GM19328 (cell line): ENCODE data around the gene ZNF718.
"Not testable (repeated sequence)": the region's sequence is repeated elsewhere in the genome, so short reads cannot be mapped to it uniquely, and the experiment has no call there.

Experiments used
- ATAC-seq: cut with Tn5 transposase; IDR thresholded peaks from one replicate; pipeline ENCODE4 v1.9.1; 2021; ENCODE audit warnings: mild to moderate bottlenecking, moderate library complexity; ENCODE audit not compliant: unreplicated experiment

The ZNF718 gene

DNA sequence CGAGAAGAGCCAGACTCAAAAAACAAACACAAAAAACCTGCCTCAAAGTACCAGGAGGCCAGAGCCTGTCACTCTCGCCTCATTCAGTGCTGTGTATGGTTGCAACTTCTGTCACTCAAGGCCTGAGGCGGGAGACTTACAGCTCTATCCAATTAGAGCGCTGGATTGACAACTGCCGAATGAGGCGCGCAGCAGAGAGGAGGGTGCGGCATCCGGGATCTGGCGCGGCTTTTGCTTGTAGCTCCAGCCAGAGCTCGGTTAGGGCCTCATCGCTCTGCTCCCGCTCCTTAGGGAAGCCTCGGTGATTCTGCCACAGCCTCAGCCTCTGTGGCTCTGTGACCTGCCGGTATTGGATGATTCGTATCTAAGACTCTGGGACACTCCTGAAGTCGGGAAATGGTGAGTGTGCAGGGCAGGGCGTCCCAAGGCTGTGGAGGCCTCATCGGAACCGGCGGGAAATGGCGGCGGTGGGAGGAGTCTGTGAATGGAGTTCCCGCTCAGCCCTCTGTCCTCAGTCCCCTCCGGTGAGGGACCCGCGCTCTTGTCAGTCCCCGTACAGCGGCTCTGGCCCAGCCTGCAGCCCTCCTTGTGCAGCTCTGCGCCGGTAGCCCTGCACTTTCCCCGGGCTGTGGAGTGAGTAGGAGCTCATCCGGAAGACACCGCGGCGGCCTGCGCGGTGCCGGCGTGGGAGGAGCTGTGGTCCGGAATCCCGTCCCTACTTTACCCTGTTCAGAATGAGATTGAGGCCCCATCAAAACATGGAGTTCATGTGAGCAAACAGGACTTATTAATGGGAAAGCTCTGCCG lies at the start of gene ZNF718:
ZNF718 (plus strand) TSS at position 227 of the 807 bp plus-strand sequence; CDS start at position 397, 170 bp downstream.
- ATAC-seq, result peak; percentile 99

DNA sequence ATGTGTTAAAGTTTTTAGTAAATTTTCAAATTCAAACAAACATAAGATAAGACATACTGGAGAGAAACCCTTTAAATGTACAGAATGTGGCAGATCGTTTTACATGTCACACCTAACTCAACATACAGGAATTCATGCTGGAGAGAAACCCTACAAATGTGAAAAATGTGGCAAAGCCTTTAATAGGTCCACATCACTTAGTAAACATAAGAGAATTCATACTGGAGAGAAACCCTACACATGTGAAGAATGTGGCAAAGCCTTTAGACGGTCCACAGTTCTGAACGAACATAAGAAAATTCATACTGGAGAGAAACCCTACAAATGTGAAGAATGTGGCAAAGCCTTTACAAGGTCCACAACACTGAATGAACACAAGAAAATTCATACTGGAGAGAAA lies 38.4 kb upstream of the ZNF718 start:
- no peak for ATAC-seq

DNA sequence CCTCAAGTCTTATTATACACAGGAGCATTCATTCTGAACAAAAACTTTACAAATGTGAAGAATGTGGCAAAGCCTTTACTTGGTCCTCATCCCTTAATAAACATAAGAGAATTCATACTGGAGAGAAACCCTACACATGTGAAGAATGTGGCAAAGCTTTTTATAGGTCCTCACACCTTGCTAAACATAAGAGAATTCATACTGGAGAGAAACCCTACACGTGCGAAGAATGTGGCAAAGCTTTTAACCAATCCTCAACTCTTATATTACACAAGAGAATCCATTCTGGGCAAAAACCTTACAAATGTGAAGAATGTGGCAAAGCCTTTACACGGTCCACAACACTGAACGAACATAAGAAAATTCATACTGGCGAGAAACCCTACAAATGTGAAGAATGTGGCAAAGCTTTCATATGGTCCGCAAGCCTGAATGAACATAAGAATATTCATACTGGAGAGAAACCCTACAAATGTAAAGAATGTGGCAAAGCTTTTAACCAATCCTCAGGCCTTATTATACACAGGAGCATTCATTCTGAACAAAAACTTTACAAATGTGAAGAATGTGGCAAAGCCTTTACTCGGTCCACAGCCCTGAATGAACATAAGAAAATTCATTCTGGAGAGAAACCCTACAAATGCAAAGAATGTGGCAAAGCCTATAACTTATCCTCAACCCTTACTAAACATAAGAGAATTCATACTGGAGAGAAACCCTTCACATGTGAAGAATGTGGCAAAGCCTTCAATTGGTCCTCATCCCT lies 37.6 kb upstream of the ZNF718 start:
- not testable (repeated sequence) for ATAC-seq

DNA sequence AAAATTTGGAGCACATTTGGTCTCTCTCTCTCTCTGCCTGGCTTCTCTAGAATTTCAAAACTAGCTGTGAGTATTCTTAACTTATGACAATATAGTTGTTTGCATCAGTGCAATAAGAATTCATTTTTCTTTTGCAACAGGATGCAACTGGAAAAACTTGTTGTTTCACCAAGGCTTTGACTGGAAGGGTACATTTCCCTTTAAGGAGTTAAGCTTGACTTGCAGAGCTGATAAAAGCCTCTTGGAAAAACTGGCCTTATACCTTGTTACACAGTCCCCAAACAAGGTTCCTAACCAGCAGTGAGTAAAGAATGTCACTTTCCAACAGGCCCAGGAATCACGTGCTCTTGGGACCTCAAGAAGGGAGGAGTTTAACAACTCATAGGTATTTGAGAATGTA lies 25.9 kb upstream of the ZNF718 start:
- ATAC-seq, result no peak

DNA sequence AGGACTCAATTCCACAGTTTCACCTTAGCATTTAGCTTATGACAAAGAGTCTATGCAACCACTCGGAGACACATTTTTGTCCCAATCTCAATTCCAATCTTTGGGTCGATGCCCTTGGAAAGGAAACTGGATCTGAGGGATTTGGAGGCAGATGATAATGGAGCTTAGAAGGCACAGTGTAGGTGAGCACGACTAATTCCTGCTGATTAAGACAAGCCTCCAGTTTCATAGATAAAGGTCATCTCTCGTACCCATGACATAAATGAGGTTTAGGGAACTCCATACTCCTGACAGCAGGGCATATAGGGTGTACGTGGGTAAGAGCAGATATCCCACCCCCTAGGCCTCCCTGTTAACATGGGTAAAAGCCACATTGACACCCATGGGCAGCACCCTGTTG lies 24.4 kb upstream of the ZNF718 start:
- no peak for ATAC-seq

DNA sequence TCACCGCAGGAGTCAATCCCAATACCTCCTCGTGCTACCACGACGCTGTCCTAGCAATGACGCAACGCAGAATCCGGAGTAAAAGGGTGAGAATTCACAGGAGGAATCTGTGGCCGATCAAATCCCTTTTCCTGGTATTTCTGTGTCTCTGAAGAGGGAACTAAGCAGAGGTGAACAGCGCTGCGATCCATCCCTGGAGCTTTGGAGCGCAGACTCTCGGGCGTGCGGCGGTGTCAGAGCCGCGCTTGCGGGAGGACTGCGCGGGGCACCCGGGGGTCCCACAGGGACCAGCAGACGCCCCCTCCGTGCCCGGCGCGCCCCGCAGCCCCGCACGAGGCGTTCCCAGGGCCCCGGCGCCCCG lies 17.2 kb upstream of the ZNF718 start:
- no peak for ATAC-seq

DNA sequence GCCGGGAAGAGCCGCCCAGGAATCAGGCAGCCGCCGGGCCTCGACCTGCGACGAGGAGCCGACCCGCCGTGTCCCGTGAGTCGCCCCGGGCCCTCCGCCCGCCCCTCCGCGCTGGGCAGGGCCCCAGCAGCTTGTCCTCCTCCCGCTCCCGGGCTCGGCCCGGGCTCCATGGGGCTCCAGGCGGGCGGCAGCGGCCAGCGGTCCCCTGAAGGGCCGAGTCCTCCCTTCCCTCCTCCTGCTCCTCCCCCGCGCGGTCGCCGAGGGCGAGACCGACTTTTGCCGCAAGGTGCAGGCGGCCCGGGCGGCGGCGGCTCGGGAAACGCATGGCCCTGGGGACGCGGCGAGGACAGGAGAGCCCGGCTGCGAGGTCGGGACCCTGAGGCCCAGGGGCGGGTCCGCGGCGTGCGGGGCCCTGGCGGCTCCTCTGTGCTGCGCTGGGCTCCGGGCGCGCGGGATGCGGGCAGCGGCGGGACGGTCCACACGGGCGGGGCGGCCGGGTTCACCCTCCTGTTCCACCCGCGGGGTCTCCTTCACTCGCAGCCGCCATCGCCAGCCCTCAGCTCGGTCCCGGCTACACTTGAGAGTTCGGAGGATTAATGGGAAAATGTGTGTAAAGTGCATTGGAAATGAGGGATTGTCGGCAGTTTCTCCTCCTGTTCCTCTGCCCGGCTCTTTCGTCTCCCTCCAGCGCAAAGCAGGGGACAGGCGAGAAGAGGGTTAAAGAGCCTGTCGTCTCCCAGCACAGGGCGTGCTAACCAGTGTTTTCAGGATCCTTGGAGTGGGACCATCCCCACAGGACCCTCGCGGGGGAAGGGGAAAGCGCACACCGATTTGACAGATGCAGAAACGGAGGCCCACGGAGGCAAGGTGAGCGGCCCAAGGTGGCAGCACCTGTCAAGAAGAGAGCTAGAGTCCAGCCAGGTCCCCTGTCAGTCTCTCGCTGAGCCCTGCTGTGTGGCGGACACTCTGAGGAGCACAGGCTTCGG lies 16.6 kb upstream of the ZNF718 start:
- no peak for ATAC-seq

DNA sequence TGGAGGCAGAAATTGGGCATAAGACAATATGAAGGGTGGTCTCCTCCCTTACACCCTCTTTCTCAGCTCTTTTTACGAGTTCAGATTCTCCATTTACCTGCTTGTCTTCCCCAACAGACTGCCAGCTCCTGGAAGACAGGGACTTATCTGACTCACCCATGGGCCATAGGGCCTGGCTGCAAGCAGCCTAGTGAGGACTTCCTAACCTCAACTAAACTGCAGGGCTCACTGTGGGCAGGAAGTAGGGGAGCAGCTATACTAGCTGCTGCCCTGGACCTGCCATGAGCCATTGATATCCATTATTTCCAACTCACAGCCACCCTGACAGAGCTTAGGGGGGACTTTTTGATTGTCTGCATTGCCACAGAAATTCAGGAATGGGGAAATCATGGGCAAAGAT lies 11.5 kb upstream of the ZNF718 start:
- no peak for ATAC-seq

DNA sequence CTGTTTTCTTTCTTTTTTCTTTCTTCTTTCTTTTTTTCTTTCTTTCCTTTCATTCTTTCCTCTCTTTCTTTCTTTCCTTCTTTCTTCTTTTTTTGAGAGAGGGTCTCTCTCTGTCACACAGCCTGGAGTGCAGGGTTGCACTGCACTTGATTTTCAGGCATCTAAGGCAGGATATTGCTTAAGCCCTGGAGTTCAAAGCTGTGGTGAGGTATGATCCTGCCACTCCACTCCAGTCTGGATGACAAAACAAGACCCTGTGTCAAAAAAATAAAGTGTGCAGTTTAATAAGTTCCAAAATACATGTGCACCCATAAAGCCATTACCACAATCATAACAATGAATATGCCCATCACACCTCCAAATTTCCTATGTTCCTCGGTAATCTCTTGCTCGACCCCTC lies 10.6 kb upstream of the ZNF718 start:
- ATAC-seq, result no peak

DNA sequence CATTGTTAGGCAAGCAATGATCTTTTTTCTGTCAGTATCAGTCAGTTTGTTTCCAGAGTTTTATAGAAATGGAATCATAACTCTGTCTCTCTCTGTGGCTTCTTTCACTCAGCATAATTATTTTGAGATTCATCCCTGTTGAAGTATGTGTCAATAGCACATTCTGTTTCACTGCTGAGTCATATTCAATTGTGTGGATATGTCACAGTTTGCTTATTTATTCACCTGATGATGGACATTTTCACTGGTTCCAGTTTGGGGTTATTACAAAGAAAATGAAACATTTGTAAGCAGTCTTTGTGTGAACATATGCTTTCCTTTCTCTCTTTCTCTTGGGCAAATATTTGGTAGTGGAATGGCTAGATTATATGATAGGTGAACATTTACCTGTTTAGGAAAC lies 10.2 kb upstream of the ZNF718 start:
- no peak for ATAC-seq

DNA sequence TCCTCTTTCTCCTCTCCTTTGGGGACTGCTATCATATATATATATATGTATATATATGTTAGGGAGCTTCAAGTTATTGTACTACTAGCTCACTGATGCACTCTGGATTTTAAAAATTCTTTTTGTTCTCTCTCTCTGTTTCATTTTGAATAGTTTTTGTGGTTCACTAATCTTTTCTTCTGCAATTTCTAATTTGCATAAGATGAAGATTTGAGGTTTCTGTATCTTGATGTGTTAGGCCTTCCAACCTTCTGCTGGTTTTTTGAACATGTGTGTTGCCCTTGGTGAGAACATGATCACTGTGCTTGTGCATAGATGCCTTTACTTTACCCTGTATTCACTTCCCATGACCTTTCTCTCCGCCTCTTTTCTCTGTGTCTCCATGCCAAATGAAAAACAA lies 7.8 kb upstream of the ZNF718 start:
- no peak for ATAC-seq

DNA sequence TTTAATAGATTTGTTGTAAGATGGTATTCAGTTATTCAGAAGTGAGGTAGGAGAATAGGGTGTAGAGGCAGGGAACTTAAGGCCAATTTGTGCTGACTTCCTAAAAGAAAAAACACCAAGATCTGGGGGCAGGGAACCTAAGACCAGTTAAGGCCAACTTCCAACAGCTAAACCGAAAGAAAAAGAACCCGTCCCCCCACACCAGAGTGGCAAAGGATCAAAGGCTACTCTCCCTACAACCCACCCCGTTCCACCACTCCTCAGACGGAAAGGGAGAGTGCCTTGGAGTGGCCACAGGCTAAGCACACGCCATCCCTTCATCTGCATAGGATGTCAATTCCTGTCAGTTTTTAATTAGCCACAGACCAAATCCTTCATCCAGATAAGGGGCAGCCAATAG lies 3.7 kb upstream of the ZNF718 start:
- no peak for ATAC-seq

DNA sequence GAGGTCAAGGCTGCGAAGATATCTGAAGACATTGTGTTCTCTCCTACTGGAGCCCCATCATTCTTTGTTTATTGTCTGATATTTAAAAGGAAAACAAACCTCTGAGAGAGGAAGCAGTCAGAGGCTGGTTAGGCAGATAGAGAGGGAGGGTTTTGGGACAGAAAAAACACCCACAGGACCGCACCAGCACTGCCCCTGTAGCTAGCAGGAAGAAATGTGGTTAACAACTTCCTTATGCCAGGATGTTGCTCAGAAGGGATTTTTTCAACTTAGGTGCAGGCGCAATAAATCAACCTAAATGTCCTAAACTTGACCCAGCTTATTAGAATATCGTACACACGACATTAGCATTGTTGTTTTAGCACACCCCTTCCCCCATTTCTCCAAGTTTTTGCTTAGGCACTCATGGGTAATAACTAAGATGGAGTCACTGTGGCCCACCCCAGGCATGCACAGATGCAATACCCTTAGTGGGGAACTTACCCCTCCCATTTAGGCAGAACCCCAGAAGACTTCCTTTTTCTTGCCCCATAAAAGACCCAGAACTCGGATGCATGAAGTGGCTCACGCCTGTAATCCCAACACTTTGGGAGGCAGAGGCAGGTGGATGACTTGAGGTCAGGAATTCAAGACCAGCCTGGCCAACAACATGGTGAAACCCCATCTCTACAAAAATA lies 2.8 kb upstream of the ZNF718 start:
- no peak for ATAC-seq

DNA sequence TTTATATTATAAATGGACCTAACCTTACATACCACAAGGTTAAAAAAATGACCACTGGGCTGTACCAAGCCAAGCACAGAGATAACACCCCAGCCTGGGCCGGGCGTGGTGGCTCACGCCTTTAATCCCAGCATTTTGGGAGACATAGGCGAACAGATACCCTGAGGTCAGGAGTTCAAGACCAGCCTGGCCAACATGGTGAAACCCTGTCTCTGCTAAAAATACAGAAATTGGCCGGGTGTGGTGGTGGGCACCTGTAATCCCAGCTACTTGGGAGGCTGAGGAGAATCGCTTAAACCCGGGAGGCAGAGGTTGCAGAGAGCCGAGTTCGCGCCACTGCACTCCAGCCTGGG lies 403 bp upstream of the ZNF718 start:
- not testable (repeated sequence) for ATAC-seq

DNA sequence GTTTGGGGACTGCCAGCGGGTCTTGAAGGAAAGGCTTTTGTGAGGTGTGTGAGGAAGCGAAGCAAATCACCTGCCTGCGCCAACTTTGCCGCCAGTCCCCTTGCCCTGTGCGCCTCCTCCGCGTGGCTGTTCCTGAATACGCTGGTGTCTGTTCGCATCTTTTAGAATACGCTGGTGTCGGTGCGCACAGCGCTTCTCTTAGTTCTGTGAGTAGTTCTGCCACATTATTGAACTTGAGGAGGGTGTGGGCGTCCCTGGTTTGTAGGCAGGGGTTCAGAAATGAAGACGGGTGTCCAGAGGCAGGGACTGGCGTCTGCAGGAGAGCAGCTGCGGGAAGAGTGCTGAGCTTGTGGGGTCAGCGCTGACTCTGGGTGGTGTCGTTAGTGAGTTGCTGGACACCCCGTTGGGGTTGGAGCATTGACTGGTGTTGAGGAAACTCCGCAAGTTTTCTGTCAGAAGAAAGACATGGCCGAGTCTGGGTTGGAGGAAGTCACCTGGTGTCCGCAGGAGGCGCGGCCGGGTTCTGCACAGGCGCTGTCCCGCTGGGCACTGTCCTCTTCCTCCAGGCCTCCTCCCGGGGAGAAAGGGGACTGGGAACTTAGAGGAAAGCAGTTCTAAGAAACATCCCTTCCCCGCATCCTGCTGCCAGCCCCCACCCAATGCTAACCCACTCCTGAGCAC lies 930 bp downstream of the ZNF718 start:
- ATAC-seq, result no peak

DNA sequence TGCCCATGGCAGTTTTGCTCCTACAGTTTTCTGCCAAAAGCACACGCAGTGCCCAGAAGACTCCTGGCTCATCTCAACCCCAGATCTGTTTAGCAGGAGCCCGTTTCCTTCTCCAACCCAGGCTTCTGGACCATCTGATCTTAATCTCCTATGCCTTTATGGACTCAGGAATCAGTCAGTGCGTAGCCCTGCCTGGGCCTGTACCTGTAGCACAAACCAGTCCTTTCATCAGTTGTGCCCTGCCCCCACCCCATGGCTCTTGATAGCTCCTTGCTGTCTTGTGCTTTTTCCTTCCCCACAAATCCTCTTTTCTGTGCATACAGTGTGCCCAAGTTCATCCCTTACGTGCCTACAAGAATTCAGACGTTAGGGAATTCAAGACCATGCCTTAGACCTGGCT lies 1.5 kb downstream of the ZNF718 start:
- ATAC-seq, result no peak

DNA sequence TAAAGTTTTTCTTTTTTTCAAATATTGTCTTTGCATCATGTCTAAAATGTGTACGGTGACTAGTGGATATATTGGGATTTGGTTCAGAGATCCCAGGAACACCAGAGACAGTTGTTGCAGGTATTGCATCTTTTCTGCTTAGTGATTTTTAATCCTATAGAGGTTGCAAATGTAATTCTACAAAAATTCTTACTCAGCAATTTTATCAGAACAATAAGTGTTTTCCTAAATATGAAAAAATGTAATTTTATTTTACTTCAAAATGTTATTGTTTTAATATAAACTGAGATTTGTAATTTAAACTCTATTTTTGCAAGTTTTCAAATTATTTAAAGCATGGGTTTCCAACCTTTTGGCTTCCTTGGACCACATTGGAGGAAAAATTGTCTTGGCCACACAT lies 8.2 kb downstream of the ZNF718 start:
- ATAC-seq, result no peak

DNA sequence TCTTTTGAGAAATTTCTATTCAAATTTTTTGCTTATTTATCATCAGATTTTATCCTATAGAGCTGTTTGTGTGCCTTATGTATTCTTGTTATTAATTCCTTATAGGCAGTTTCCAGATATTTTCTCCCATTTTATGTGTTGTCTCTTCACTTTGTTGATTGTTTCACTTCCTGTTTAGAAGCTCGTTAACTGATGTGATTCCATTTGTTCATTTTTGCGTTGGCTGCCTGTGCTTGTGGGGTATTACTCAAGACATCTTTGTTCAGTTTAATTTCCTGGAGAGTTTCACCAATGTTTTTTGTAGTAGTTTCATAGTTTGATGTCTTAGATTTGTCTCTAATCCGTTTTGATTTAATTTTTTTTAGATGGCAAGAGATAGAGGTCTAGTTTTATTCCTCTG lies 14.6 kb downstream of the ZNF718 start:
- ATAC-seq, result no peak

DNA sequence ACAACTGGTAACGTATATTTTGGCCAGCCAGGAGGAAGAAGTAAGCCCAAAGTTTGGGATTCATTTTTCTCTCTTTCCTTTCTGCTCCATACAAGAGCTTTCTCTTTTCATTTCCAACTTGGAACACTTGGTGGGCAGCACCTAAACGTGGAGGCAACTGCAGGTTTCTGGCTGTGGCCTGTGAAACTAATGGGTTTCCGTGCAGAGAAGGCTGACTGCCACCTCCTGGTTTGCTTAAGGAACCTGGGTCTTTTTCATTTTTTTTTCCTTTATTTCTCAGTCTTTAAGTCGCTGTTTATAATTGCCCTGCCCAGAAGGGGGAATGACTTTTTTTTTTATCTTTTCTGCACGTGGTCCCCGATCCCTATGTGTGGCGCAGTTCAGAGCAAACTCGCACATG lies 15.4 kb downstream of the ZNF718 start:
- ATAC-seq, result no peak

DNA sequence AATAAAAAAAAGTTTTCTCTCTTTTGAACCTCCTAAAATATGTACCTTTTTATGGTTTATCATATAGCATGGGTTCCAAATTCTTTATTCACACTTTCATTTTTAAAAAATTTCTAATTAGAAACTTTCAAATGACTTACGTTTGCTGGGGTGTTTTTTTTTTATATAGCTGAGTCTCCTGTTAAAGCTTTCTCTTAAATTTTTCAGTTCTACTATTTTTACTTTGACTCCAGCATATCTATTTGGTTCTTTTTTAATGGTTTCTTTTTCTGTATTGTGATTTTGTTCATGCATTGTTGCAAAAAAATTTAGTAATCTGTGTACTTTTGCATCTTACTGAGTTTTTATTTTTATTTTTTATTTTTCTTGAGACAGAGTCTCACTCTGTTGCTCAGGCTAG lies 22.3 kb downstream of the ZNF718 start:
- no peak for ATAC-seq
